Body of pancreas (tissue), 4 donors: ENCODE measurements around the gene RBL2.

ENCODE experiments used
- CTCF ChIP-seq, 7 experiments: fragments of 450-650 bp in 4 of 7; fragments of 200-600 bp in 3 of 7; sonication (generic) in 3 of 7; IDR thresholded peaks; one replicate each; pipeline ENCODE4 v1.5.1; 2016 to 2019; ENCODE audit warnings: antibody characterized with exemption in 7 of 7
- POLR2A ChIP-seq, 3 donors: fragments of 450-650 bp; IDR thresholded peaks; one replicate each; pipeline ENCODE4 v1.6.1; 2016; ENCODE audit warnings: antibody characterized with exemption in 3 of 3, mild to moderate bottlenecking in 2 of 3

GRCh38 chr16:53446090-53446489 lies 11.8 kb downstream of the RBL2 start:
- TF ChIP-seq POLR2A (IDR thresholded peaks at IDR 0.05) (no peak), CTCF (IDR thresholded peaks at IDR 0.05) (no peak)
